Adipocyte (in vitro differentiated cells): Measurements from ENCODE around the gene EID3.

Experiments used
- DNase-seq: peaks from one replicate; pipeline ENCODE4 v3.0.0-alpha.2; 2015; ENCODE audit warnings: low read depth
- H3K27me3 ChIP-seq: replicated peaks from 2 replicates; pipeline ENCODE4 v1.7.0; 2013; ENCODE audit warnings: mild to moderate bottlenecking, low read length, moderate library complexity; ENCODE audit not compliant: control insufficient read depth, insufficient read depth
- H3K36me3 ChIP-seq: 2 replicates; pipeline ENCODE4 v1.7.0; 2013; ENCODE audit warnings: low read length, mild to moderate bottlenecking, moderate library complexity; ENCODE audit not compliant: control insufficient read depth, insufficient read depth, severe bottlenecking
- H3K4me1 ChIP-seq: 2 replicates; pipeline ENCODE4 v1.7.0; 2013; ENCODE audit warnings: mild to moderate bottlenecking, low read length, moderate library complexity; ENCODE audit not compliant: control insufficient read depth, insufficient read depth
- H3K4me3 ChIP-seq: 2 replicates; pipeline ENCODE4 v1.7.0; 2013; ENCODE audit warnings: mild to moderate bottlenecking, low read length, moderate library complexity
- H3K9ac ChIP-seq: 2 replicates; pipeline ENCODE4 v1.7.0; 2013; ENCODE audit warnings: mild to moderate bottlenecking, low read length, moderate library complexity
- H3K9me3 ChIP-seq: 2 replicates; pipeline ENCODE4 v1.7.0; 2013; ENCODE audit warnings: mild to moderate bottlenecking, low read length, moderate library complexity; ENCODE audit not compliant: control insufficient read depth

The EID3 gene

DNA sequence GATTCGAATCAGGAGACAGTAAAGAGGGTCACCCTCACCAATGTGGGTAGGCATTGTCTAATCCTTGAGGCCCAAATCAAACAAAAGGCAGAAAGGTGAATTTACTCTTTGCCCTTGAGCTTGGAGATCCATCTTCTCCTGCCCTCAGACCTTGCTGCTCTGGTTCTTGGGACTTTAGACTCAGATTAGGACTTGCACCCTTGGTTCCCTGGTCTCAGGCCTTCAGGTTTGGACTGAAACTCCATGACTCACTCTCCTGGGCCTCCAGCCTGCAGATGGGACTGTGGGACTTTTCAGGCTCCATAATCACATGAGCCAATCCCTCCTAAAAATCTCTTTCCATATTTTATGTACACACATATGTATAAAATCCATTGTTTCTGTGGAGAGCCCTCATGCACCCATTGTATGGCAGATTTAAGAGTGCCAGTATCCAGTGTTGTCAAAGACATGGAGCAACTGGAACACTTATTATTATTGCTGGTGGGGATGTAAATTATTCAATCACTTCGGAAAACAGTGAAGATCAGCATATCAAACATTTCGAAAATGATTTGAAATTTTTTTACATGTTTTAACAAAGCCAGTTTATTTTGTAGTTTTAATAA is 48.7 kb downstream of the EID3 start:
- Histone ChIP-seq H3K4me1 (peaks cover 24% of the 10 kb centered on the region), H3K36me3 (peaks cover 81% of the 10 kb centered on the region), H3K9me3 (no peaks in the 10 kb centered on the region), H3K9ac (no peak overlapping the region), H3K27me3 (no peaks in the 10 kb centered on the region), H3K4me3 (no peak overlapping the region)
- peak; percentile 56 for DNase-seq

DNA sequence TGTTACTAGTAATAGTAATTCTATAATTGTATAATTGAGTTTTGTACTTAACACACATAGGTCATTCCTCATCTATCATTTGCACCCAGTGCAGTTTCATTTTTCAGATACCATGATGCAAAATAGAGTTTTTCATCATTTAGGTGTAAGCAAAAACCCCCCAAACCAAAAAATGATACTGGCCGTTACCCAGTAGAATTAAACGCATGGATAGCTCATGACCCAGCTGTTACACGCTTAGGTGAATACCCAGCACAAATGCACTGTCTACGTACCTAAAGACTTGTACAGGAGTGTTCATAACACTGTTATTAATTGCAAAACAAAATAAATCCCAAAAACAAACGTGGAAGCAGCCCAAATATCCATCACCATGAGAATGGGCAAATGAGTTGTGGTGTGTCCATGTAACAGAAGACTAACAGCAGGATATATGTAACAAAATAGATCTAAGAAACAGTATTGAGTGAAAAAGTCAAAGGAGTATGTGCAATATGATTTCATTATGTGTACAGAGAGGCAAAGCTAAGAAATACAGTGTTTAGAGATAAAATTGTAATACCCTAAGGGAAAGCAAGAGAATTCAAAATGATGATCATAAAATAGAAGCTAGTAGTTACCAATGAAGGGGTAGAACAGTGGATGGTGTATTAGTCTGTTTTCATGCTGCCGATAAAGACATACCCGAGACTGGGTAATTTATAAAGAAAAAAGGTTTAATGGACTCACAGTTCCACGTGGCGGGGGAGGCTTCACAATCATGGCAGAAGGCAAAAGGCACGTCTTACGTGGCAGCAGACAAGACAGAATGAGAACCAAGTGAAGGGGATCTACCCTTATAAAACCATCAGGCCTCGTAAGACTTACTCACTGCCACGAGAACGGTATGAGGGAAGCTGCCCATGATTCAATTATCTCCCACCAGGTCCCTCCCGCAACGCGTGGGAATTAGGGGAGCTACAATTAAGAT is 49.8 kb downstream of the EID3 start:
- Histone ChIP-seq H3K9me3 (no peaks in the 10 kb centered on the region), H3K36me3 (peaks cover 70% of the 10 kb centered on the region), H3K9ac (no peak overlapping the region), H3K4me3 (no peak overlapping the region), H3K27me3 (no peaks in the 10 kb centered on the region), H3K4me1 (peaks cover 24% of the 10 kb centered on the region)
- no peak for DNase-seq

DNA sequence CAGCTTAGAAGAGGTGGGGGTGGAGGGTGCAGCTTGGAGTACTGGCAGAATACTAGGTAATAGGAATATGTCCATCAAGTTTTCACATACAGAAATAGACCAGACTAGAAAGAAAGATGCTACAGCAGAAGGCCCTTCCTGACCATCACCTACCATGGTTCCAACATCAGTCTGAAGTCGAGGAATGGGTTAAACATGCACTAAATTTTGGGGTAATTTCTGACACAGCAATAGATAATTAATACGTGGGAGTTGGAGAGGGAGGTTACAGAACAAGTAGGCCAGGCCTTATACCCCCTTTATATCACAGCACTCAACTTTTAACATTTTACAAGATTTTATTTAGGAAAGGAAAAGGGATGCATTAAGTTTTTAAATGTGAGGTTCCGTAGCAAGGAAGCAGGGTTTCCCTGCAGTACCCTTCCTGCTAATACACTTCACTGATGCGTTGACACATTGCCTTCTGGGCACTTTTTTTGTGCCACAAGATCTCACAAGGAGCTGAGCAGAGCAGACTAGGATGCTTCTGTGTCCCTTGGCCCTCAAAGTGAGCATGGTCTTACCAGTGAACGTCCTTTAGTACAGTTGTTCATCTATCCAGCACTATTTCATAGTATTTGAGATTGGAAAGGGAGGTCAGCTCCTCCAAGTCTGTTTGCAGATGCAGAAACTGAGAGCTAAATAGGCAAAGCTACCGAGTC is 50.8 kb downstream of the EID3 start:
- DNase-seq: no peak
- Histone ChIP-seq H3K4me1 (peaks cover 24% of the 10 kb centered on the region), H3K9ac (no peak overlapping the region), H3K4me3 (no peak overlapping the region), H3K36me3 (peaks cover 60% of the 10 kb centered on the region), H3K9me3 (no peaks in the 10 kb centered on the region), H3K27me3 (no peaks in the 10 kb centered on the region)
